ENCODE results near the gene CCNJ. TPM values are rescaled to one million over a fixed set of nuclear protein-coding genes. Genes with fewer than 3 reads are reported as not detected.
A peak's percentile ranks its signal among the peaks of the same experiment; 100 is the strongest.
"Not testable (repeated sequence)": the region's sequence is repeated elsewhere in the genome, so short reads cannot be mapped to it uniquely, and the experiment has no call there.

Gene CCNJ
- total RNA-seq, 1 donor from 2014 or later, result 29.7 TPM

- H3K27me3 Mint-ChIP-seq, result no peaks in the 10 kb centered on the region
- H3K9me3 Mint-ChIP-seq, result no peaks in the 10 kb centered on the region
- H3K4me3 Mint-ChIP-seq, result peak overlapping the region; percentile 27
- peaks cover 40% of the 10 kb centered on the region for H3K36me3 Mint-ChIP-seq
- DNase-seq (ENCODE audit: extremely low spot score, unreplicated experiment), result no peak
- TF ChIP-seq, protein P1, sequence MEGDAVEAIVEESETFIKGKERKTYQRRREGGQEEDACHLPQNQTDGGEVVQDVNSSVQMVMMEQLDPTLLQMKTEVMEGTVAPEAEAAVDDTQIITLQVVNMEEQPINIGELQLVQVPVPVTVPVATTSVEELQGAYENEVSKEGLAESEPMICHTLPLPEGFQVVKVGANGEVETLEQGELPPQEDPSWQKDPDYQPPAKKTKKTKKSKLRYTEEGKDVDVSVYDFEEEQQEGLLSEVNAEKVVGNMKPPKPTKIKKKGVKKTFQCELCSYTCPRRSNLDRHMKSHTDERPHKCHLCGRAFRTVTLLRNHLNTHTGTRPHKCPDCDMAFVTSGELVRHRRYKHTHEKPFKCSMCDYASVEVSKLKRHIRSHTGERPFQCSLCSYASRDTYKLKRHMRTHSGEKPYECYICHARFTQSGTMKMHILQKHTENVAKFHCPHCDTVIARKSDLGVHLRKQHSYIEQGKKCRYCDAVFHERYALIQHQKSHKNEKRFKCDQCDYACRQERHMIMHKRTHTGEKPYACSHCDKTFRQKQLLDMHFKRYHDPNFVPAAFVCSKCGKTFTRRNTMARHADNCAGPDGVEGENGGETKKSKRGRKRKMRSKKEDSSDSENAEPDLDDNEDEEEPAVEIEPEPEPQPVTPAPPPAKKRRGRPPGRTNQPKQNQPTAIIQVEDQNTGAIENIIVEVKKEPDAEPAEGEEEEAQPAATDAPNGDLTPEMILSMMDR (conservative IDR thresholded peaks at IDR 0.05), result no peak
- H3K27ac Mint-ChIP-seq, result peak overlapping the region; percentile 4
- peaks cover 41% of the 10 kb centered on the region for H3K4me1 Mint-ChIP-seq (ENCODE audit: unreplicated experiment)
These were observed 3.7 kb downstream of the CCNJ start for GRCh38 chr10:96047004-96047649.

- not testable (repeated sequence) for DNase-seq (ENCODE audit: extremely low spot score, unreplicated experiment); H3K27ac Mint-ChIP-seq; H3K27me3 Mint-ChIP-seq; H3K9me3 Mint-ChIP-seq
- peak overlapping the region; percentile 48 for H3K4me3 Mint-ChIP-seq
- H3K36me3 Mint-ChIP-seq, result peaks cover 48% of the 10 kb centered on the region
- peaks cover 45% of the 10 kb centered on the region for H3K4me1 Mint-ChIP-seq (ENCODE audit: unreplicated experiment)
These were observed 4.5 kb downstream of the CCNJ start for GRCh38 chr10:96047925-96048324.

DNA sequence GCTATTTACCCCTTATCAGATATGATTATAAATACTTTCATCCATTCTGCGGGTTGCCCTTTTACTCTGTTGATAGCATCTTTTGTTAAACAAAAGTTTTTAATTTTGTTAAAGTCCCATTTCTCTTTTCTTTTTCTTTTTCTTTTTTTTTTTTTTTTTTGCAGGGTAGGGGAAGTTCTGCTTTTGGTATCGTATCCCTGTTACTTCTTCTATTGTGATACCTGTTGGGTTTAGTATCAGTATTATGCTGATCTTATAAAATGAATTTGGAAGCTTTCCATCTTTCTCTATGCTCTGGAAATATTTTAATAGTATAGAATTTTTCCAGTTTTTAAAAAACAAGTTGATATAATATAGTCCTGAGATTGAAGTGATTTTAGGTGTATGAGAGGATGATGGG lies 6.0 kb downstream of the CCNJ start:
- no peak for DNase-seq (ENCODE audit: extremely low spot score, unreplicated experiment)
- no peaks in the 10 kb centered on the region for H3K9me3 Mint-ChIP-seq
- H3K27ac Mint-ChIP-seq, result no peak overlapping the region
- TF ChIP-seq, protein P1 (conservative IDR thresholded peaks at IDR 0.05), result no peak
- peaks cover 52% of the 10 kb centered on the region for H3K4me1 Mint-ChIP-seq (ENCODE audit: unreplicated experiment)
- H3K4me3 Mint-ChIP-seq, result no peak overlapping the region
- H3K27me3 Mint-ChIP-seq, result no peaks in the 10 kb centered on the region
- H3K36me3 Mint-ChIP-seq, result peaks cover 51% of the 10 kb centered on the region

DNA sequence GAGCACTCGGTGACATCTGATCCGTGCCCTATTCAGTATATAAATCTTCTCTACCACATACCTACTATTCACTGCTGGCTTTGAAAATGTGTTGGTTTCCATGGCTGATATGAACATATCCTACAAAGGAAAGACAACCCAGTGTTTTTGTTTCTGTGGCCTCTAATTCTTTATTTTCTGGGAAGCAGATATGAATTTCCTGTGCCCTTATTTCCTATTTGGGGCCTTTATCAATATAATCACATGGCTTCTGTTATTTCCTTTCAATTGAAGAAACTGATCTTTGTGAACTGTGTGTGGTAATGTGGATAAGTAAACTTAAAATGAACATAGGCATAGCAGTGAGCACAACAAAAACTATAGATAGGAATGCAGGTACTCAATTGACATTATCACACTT lies 10.6 kb downstream of the CCNJ start:
- Mint-ChIP-seq H3K27me3 (no peaks in the 10 kb centered on the region), H3K4me1 (ENCODE audit: unreplicated experiment) (peaks cover 16% of the 10 kb centered on the region), H3K27ac (no peak overlapping the region), H3K36me3 (peaks cover 37% of the 10 kb centered on the region), H3K9me3 (no peaks in the 10 kb centered on the region), H3K4me3 (no peak overlapping the region)
- TF ChIP-seq, protein P1 (conservative IDR thresholded peaks at IDR 0.05), result no peak
- DNase-seq (ENCODE audit: extremely low spot score, unreplicated experiment), result no peak

- no peaks in the 10 kb centered on the region for H3K27me3 Mint-ChIP-seq
- TF ChIP-seq, protein P1 (conservative IDR thresholded peaks at IDR 0.05), result no peak
- H3K36me3 Mint-ChIP-seq, result peaks cover 47% of the 10 kb centered on the region
- H3K27ac Mint-ChIP-seq, result no peak overlapping the region
- no peak overlapping the region for H3K4me3 Mint-ChIP-seq
- H3K9me3 Mint-ChIP-seq, result no peaks in the 10 kb centered on the region
- DNase-seq (ENCODE audit: extremely low spot score, unreplicated experiment), result no peak
- H3K4me1 Mint-ChIP-seq (ENCODE audit: unreplicated experiment), result peaks cover 13% of the 10 kb centered on the region
These were observed 13.4 kb downstream of the CCNJ start for GRCh38 chr10:96056787-96057186.

- Mint-ChIP-seq H3K9me3 (no peaks in the 10 kb centered on the region), H3K27me3 (no peaks in the 10 kb centered on the region), H3K27ac (no peak overlapping the region), H3K36me3 (peaks cover 43% of the 10 kb centered on the region), H3K4me1 (ENCODE audit: unreplicated experiment) (no peaks in the 10 kb centered on the region), H3K4me3 (no peak overlapping the region)
- TF ChIP-seq, protein P1 (conservative IDR thresholded peaks at IDR 0.05), result no peak
- DNase-seq (ENCODE audit: extremely low spot score, unreplicated experiment), result no peak
These were observed 17.8 kb downstream of the CCNJ start for GRCh38 chr10:96061232-96061631.
